ENCODE measurements around the gene FNDC3A.
"Not testable (repeated sequence)": the region's sequence is repeated elsewhere in the genome, so short reads cannot be mapped to it uniquely, and the experiment has no call there.

FNDC3A gene

GRCh38 chr13:49071341-49071937 lies 95.7 kb downstream of the FNDC3A start:
- DNase-seq (ENCODE audit: low read depth in 2 of 2, low spot score in 1 of 2): no peak

GRCh38 chr13:49082653-49083536 lies 107.2 kb downstream of the FNDC3A start:
- DNase-seq (ENCODE audit: low read depth in 2 of 2, low spot score in 1 of 2): no peak

- no peak for DNase-seq (ENCODE audit: low read depth in 2 of 2, low spot score in 1 of 2)
Measured at GRCh38 chr13:49084961-49085360, 109.2 kb downstream of the FNDC3A start.

GRCh38 chr13:49086722-49087121 lies 111.0 kb downstream of the FNDC3A start:
- no peak for DNase-seq (ENCODE audit: low read depth in 2 of 2, low spot score in 1 of 2)

- no peak for DNase-seq (ENCODE audit: low read depth in 2 of 2, low spot score in 1 of 2)
Measured at GRCh38 chr13:49093376-49093775, 117.7 kb downstream of the FNDC3A start.

GRCh38 chr13:49097374-49097773 lies 121.7 kb downstream of the FNDC3A start:
- no peak for DNase-seq (ENCODE audit: low read depth in 2 of 2, low spot score in 1 of 2)

GRCh38 chr13:49098198-49098597 lies 122.5 kb downstream of the FNDC3A start:
- no peak for DNase-seq (ENCODE audit: low read depth in 2 of 2, low spot score in 1 of 2)

GRCh38 chr13:49098771-49099512 lies 123.2 kb downstream of the FNDC3A start:
- no peak for DNase-seq (ENCODE audit: low read depth in 2 of 2, low spot score in 1 of 2)

GRCh38 chr13:49099513-49099877 lies 123.8 kb downstream of the FNDC3A start:
- no peak for DNase-seq (ENCODE audit: low read depth in 2 of 2, low spot score in 1 of 2)

- no peak for DNase-seq (ENCODE audit: low read depth in 2 of 2, low spot score in 1 of 2)
Measured at GRCh38 chr13:49100637-49101570, 125.2 kb downstream of the FNDC3A start.

GRCh38 chr13:49108196-49108595 lies 132.5 kb downstream of the FNDC3A start:
- no peak for DNase-seq (ENCODE audit: low read depth in 2 of 2, low spot score in 1 of 2)

- peak; percentile 31 to 37 for DNase-seq (ENCODE audit: low read depth in 2 of 2, low spot score in 1 of 2)
Measured at GRCh38 chr13:49110122-49110912, 134.6 kb downstream of the FNDC3A start.

- no peak for DNase-seq (ENCODE audit: low read depth in 2 of 2, low spot score in 1 of 2)
Measured at GRCh38 chr13:49110913-49111170, 135.1 kb downstream of the FNDC3A start.

- DNase-seq (ENCODE audit: low read depth in 2 of 2, low spot score in 1 of 2): no peak
Measured at GRCh38 chr13:49112782-49113525, 137.2 kb downstream of the FNDC3A start.

GRCh38 chr13:49113526-49114286 lies 138.0 kb downstream of the FNDC3A start:
- DNase-seq (ENCODE audit: low read depth in 2 of 2, low spot score in 1 of 2): no peak

- no peak for DNase-seq (ENCODE audit: low read depth in 2 of 2, low spot score in 1 of 2)
Measured at GRCh38 chr13:49116873-49117272, 141.2 kb downstream of the FNDC3A start.

GRCh38 chr13:49118455-49118854 lies 142.7 kb downstream of the FNDC3A start:
- not testable (repeated sequence) for DNase-seq (ENCODE audit: low read depth in 2 of 2, low spot score in 1 of 2)

- no peak for DNase-seq (ENCODE audit: low read depth in 2 of 2, low spot score in 1 of 2)
Measured at GRCh38 chr13:49124693-49125304, 149.1 kb downstream of the FNDC3A start.

All from stimulated activated CD8-positive, alpha-beta memory T cell treated with anti-CD3 and anti-CD28 coated beads, Interleukin-4, amount 100 ng/mL, for 4 hours (primary cell).